A673 (cell line): Measurements from ENCODE around the gene KLRC4. TPM values are rescaled to one million over a fixed set of nuclear protein-coding genes. Genes with fewer than 3 reads are reported as not detected.

Experiments
- BruUV-seq: library from RNA; stranded (reverse); fragments of 400-500 nt; replicated peaks from 2 replicates; lab custom pipeline; 2021; lab: Mats Ljungman, UMichigan
- CTCF ChIA-PET: fragments of 300-600 bp; sonication (Branson Sonifier 250); formaldehyde crosslinking; loops from one replicate; lab custom pipeline; 2022; ENCODE audit warnings: antibody characterized with exemption; lab: Charles Lee
- POLR2A ChIA-PET: fragments of 300-600 bp; sonication (Branson Sonifier 250); formaldehyde crosslinking; loops from one replicate; lab custom pipeline; 2022; ENCODE audit warnings: antibody characterized with exemption; ENCODE audit not compliant: low non-redundant PET; lab: Charles Lee
- DNase-seq: peaks from one replicate; pipeline ENCODE4 v3.0.0-alpha.2; 2015; ENCODE audit warnings: low spot score
- H3K27ac ChIP-seq: fragments of 200-600 bp; sonication (generic); 2 replicates; pipeline ENCODE4 v1.5.1; 2016; ENCODE audit warnings: mixed run types, low read depth, mild to moderate bottlenecking, mixed read lengths, antibody characterized with exemption, low read length; ENCODE audit not compliant: poor library complexity, severe bottlenecking
- H3K27me3 ChIP-seq: fragments of 200-600 bp; sonication (generic); replicated peaks from 2 replicates; pipeline ENCODE4 v1.6.1; 2017; ENCODE audit warnings: mixed run types, low read depth, mild to moderate bottlenecking, mixed read lengths, antibody characterized with exemption, low read length; ENCODE audit not compliant: insufficient read depth, poor library complexity
- H3K36me3 ChIP-seq: fragments of 200-600 bp; sonication (generic); 2 replicates; pipeline ENCODE4 v1.6.1; 2016; ENCODE audit warnings: mixed run types, mild to moderate bottlenecking, mixed read lengths, antibody characterized with exemption, low read length; ENCODE audit not compliant: insufficient read depth, poor library complexity, severe bottlenecking
- H3K4me1 ChIP-seq: fragments of 200-600 bp; sonication (generic); 2 replicates; pipeline ENCODE4 v1.6.1; 2017; ENCODE audit warnings: mixed run types, mild to moderate bottlenecking, mixed read lengths, antibody characterized with exemption, low read length; ENCODE audit not compliant: insufficient read depth, poor library complexity, severe bottlenecking
- H3K4me3 ChIP-seq: fragments of 200-600 bp; sonication (generic); 2 replicates; pipeline ENCODE4 v1.5.1; 2016; ENCODE audit warnings: low read depth, mixed run types, mild to moderate bottlenecking, mixed read lengths, low read length; ENCODE audit not compliant: poor library complexity, severe bottlenecking
- H3K9me3 ChIP-seq: fragments of 200-600 bp; sonication (generic); 2 replicates; pipeline ENCODE4 v1.6.1; 2016; ENCODE audit warnings: mixed run types, low read depth, mild to moderate bottlenecking, mixed read lengths, antibody characterized with exemption, low read length; ENCODE audit not compliant: poor library complexity, severe bottlenecking
- CTCF ChIP-seq: fragments of 300-800, 200-600 bp; sonication (generic); conservative IDR thresholded peaks from 2 replicates; pipeline ENCODE4 v1.5.1; 2017; ENCODE audit warnings: low read depth, mild to moderate bottlenecking, antibody characterized with exemption, low read length, moderate library complexity, mixed read lengths
- EZH2 ChIP-seq: fragments of 200-600 bp; sonication (generic); IDR thresholded peaks from 2 replicates; pipeline ENCODE4 v1.6.1; 2017; ENCODE audit warnings: borderline replicate concordance, low read depth, mild to moderate bottlenecking, mixed read lengths, antibody characterized with exemption, low read length; ENCODE audit not compliant: poor library complexity, severe bottlenecking
- intact Hi-C: fragments of 100-400 bp; cut with micrococcal nuclease; formaldehyde crosslinking; loops from one replicate; pipeline ENCODE4 v1.10.0; 2022; ENCODE audit not compliant: unreplicated experiment
- total RNA-seq: library from RNA; stranded (reverse); gene quantifications from 2 replicates; pipeline ENCODE4 v1.2.3, GENCODE V29; 2021

The KLRC4 gene
- total RNA-seq, 1 experiment from 2014 or later = not detected

- TF ChIP-seq CTCF = 0 out of 2 replicates have a peak, but pooled peaks have one; percentile 16
- TF ChIP-seq EZH2 = no peak
- H3K27me3 ChIP-seq = no peaks in the 10 kb centered on the region
- no peaks in the 10 kb centered on the region for H3K36me3 ChIP-seq
- H3K4me1 ChIP-seq = peaks cover 28% of the 10 kb centered on the region
- no TSS peak for BruUV-seq
- ChIA-PET CTCF (no interaction called here), POLR2A (no interaction called here)
- no peak for DNase-seq
- H3K27ac ChIP-seq = peak overlapping the region; percentile 56
- H3K4me3 ChIP-seq = peak overlapping the region; percentile 55
- no peaks in the 10 kb centered on the region for H3K9me3 ChIP-seq
- intact Hi-C loops = no loop called here
Observed at GRCh38 chr12:10365696-10366405, 43.7 kb downstream of the KLRC4 start.

GRCh38 chr12:10364815-10365622 lies 44.5 kb downstream of the KLRC4 start:
- H3K9me3 ChIP-seq = no peaks in the 10 kb centered on the region
- H3K27me3 ChIP-seq = no peaks in the 10 kb centered on the region
- H3K36me3 ChIP-seq = no peaks in the 10 kb centered on the region
- TF ChIP-seq CTCF = no peak
- intact Hi-C loops = no loop called here
- POLR2A ChIA-PET = no interaction called here
- peak overlapping the region; percentile 69 for H3K27ac ChIP-seq
- peak overlapping the region; percentile 55 for H3K4me3 ChIP-seq
- no TSS peak for BruUV-seq
- CTCF ChIA-PET = no interaction called here
- DNase-seq = peak; percentile 73
- peaks cover 28% of the 10 kb centered on the region for H3K4me1 ChIP-seq

- peak; percentile 48 for DNase-seq
- ChIA-PET POLR2A (no interaction called here), CTCF (no interaction called here)
- Histone ChIP-seq H3K4me3 (peak overlapping the region; percentile 55), H3K4me1 (peaks cover 28% of the 10 kb centered on the region), H3K9me3 (no peaks in the 10 kb centered on the region), H3K27me3 (no peaks in the 10 kb centered on the region), H3K27ac (peak overlapping the region; percentile 69), H3K36me3 (no peaks in the 10 kb centered on the region)
- TF ChIP-seq CTCF (no peak), EZH2 (no peak)
- BruUV-seq = no TSS peak
- intact Hi-C loops = no loop called here
Observed at GRCh38 chr12:10363914-10364814, 45.4 kb downstream of the KLRC4 start.
